Smooth muscle cell (in vitro differentiated cells): ENCODE results near the gene ERBB2. TPM values are rescaled to one million over a fixed set of nuclear protein-coding genes. Genes with fewer than 3 reads are reported as not detected.
"Not testable (repeated sequence)": the region's sequence is repeated elsewhere in the genome, so short reads cannot be mapped to it uniquely, and the experiment has no call there.

Experiments used
- DNase-seq: peaks from one replicate; lab custom pipeline; 2025; ENCODE audit not compliant: unreplicated experiment; lab: John Stamatoyannopoulos, UW
- H2AFZ ChIP-seq: fragments of 200-600 bp; sonication (generic); 2 replicates; pipeline ENCODE4 v1.6.0; 2016; ENCODE audit warnings: antibody characterized with exemption, low read depth, mild to moderate bottlenecking
- H3F3A ChIP-seq: fragments of 200-600 bp; sonication (generic); 2 replicates; pipeline ENCODE4 v1.6.0; 2017; ENCODE audit warnings: antibody characterized with exemption, low read depth
- H3K27ac ChIP-seq: fragments of 200-600 bp; sonication (generic); 2 replicates; pipeline ENCODE4 v1.5.1; 2016; ENCODE audit warnings: low read depth, mild to moderate bottlenecking
- H3K27me3 ChIP-seq: fragments of 200-600 bp; sonication (generic); 2 replicates; pipeline ENCODE4 v1.6.1; 2016; ENCODE audit warnings: low read depth, mild to moderate bottlenecking
- H3K36me3 ChIP-seq: fragments of 200-600 bp; sonication (generic); 2 replicates; pipeline ENCODE4 v1.5.1; 2016; ENCODE audit warnings: low read depth
- H3K4me1 ChIP-seq: fragments of 200-600 bp; sonication (generic); 2 replicates; pipeline ENCODE4 v1.5.1; 2016; ENCODE audit warnings: low read depth
- H3K4me2 ChIP-seq: fragments of 200-600 bp; sonication (generic); 2 replicates; pipeline ENCODE4 v1.6.0; 2016; ENCODE audit warnings: mild to moderate bottlenecking
- H3K4me3 ChIP-seq: fragments of 200-600 bp; sonication (generic); 2 replicates; pipeline ENCODE4 v1.5.1; 2016; ENCODE audit warnings: mild to moderate bottlenecking
- H3K79me2 ChIP-seq: fragments of 200-600 bp; sonication (generic); 2 replicates; pipeline ENCODE4 v1.6.0; 2016; ENCODE audit warnings: low read depth, mild to moderate bottlenecking
- H3K9ac ChIP-seq: fragments of 200-600 bp; sonication (generic); 2 replicates; pipeline ENCODE4 v1.6.0; 2016; ENCODE audit warnings: low read depth
- H3K9me3 ChIP-seq: fragments of 200-600 bp; sonication (generic); replicated peaks from 2 replicates; pipeline ENCODE4 v1.5.1; 2016; ENCODE audit warnings: low read depth
- H4K20me1 ChIP-seq: fragments of 200-600 bp; sonication (generic); 2 replicates; pipeline ENCODE4 v1.6.0; 2016; ENCODE audit warnings: low read depth
- WGBS: methylation state at CpG from one replicate; pipeline ENCODE4 v1.1.7; 2016; ENCODE audit warnings: low lambda C conversion rate; 5-methylcytosine and 5-hydroxymethylcytosine counted together
- polyA plus RNA-seq: library from polyadenylated mRNA; unstranded; fragments of >200 nt; fragmentation: Nextera tagmentation; extraction: Ambion mirVana; gene quantifications from 2 replicates; pipeline ENCODE4 v1.2.1, GENCODE V29; 2016
- total RNA-seq: library from RNA; depleted of rRNA; stranded (reverse); fragments of >200 nt; gene quantifications from 2 replicates; pipeline ENCODE4 v1.2.3, GENCODE V29; 2014
- TF ChIP-seq, protein P1 (sequence below): fragments of 200-600 bp; sonication (generic); IDR thresholded peaks from 2 replicates; pipeline ENCODE4 v1.5.1; 2017; ENCODE audit warnings: borderline replicate concordance, mild to moderate bottlenecking, antibody characterized with exemption; ENCODE audit not compliant: insufficient read depth, poor library complexity, severe bottlenecking

Gene ERBB2
- total and polyA plus RNA-seq, 2 experiments from 2014 or later, result 49.4 to 53.6 TPM

- Histone ChIP-seq H3K4me1 (no peaks in the 10 kb centered on the region), H4K20me1 (no peaks in the 10 kb centered on the region)
Measured at GRCh38 chr17:39746145-39746461, 46.2 kb downstream of the ERBB2 start.

DNA sequence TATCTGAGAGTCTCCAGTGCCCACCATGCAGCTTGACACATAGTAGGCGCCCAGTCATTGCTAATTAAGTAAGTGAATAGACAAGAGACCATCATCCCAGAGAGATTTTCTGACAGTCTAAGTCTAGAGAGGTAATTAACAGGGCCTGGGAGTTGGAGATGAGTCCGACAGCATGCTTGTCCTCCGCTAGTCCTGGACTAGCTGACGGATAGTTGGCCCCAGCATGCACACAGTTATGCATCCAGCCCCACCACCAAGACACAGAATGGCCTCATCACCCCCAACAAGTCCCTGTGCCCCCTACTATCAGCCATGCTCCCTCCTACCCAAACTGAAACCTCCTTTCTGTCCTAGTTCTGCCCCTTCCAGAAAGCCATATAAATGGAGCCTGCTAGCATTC is 47.9 kb downstream of the ERBB2 start:
- no peak overlapping the region for H3K4me3 ChIP-seq
- H2AFZ ChIP-seq, result no peak overlapping the region
- no peak for DNase-seq
- H3K27ac ChIP-seq, result no peak overlapping the region
- no peaks in the 10 kb centered on the region for H3K4me1 ChIP-seq
- H3K36me3 ChIP-seq, result no peaks in the 10 kb centered on the region
- H3K27me3 ChIP-seq, result no peaks in the 10 kb centered on the region
- H3K9me3 ChIP-seq, result no peaks in the 10 kb centered on the region
- H3K4me2 ChIP-seq, result no peak overlapping the region
- H3F3A ChIP-seq, result peaks cover 1% of the 10 kb centered on the region
- no peak overlapping the region for H3K9ac ChIP-seq
- H4K20me1 ChIP-seq, result no peaks in the 10 kb centered on the region
- TF ChIP-seq, protein P1, sequence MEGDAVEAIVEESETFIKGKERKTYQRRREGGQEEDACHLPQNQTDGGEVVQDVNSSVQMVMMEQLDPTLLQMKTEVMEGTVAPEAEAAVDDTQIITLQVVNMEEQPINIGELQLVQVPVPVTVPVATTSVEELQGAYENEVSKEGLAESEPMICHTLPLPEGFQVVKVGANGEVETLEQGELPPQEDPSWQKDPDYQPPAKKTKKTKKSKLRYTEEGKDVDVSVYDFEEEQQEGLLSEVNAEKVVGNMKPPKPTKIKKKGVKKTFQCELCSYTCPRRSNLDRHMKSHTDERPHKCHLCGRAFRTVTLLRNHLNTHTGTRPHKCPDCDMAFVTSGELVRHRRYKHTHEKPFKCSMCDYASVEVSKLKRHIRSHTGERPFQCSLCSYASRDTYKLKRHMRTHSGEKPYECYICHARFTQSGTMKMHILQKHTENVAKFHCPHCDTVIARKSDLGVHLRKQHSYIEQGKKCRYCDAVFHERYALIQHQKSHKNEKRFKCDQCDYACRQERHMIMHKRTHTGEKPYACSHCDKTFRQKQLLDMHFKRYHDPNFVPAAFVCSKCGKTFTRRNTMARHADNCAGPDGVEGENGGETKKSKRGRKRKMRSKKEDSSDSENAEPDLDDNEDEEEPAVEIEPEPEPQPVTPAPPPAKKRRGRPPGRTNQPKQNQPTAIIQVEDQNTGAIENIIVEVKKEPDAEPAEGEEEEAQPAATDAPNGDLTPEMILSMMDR, result no peak
- WGBS, result 88% methylated on average over 4 of the region's 4 CpGs
- no peaks in the 10 kb centered on the region for H3K79me2 ChIP-seq

More at GRCh38 chr17:39746145-39746461, 46.2 kb downstream of the ERBB2 start:
- no peak overlapping the region for H3K9ac ChIP-seq
- H3K36me3 ChIP-seq, result no peaks in the 10 kb centered on the region
- 93% methylated on average over 7 of the region's 7 CpGs for WGBS
- TF ChIP-seq, protein P1, result no peak
- no peaks in the 10 kb centered on the region for H3F3A ChIP-seq
- H2AFZ ChIP-seq, result no peak overlapping the region
- no peak overlapping the region for H3K27ac ChIP-seq
- no peaks in the 10 kb centered on the region for H3K9me3 ChIP-seq
- no peaks in the 10 kb centered on the region for H3K27me3 ChIP-seq
- DNase-seq, result no peak
- no peak overlapping the region for H3K4me2 ChIP-seq
- H3K4me3 ChIP-seq, result no peak overlapping the region
- H3K79me2 ChIP-seq, result no peaks in the 10 kb centered on the region

DNA sequence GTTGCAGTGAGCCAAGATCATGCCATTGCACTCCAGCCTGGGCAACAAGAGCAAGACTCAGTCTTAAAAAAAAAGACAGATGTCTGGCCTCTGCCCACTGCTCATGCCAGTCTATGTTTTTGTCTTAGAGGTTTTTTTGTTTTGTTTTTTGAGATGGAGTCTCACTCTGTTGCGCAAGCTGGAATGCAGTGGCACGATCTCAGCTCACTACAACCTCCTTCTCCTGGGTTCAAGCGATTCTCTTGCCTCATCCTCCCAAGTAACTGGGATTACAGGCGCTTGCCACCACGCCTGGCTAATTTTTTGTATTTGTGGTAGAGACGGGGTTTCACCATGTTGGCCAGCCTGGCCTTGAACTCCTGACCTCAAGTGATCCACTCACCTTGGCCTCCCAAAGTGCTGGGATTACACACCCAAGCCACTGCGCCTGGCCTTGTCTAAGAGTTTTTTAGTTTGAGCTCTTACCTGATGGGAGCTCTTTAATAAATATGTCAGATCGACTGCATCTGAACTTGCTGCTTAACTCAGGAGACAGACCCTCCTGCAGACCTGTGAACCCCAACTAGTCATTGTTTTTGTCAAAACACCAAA is 48.7 kb downstream of the ERBB2 start:
- H3K27me3 ChIP-seq, H3K4me2 ChIP-seq, H3K79me2 ChIP-seq, DNase-seq, H3K9ac ChIP-seq, H3K4me3 ChIP-seq, H2AFZ ChIP-seq, H3K4me1 ChIP-seq, H3K36me3 ChIP-seq, H3K27ac ChIP-seq, H3F3A ChIP-seq, H3K9me3 ChIP-seq, H4K20me1 ChIP-seq: not testable (repeated sequence)
- WGBS, result 92% methylated on average over 8 of the region's 8 CpGs

GRCh38 chr17:39750131-39751015 is 50.5 kb downstream of the ERBB2 start:
- H3K4me1 ChIP-seq, result peaks cover 10% of the 10 kb centered on the region
- H3K27ac ChIP-seq, result no peak overlapping the region
- H3K79me2 ChIP-seq, result no peaks in the 10 kb centered on the region
- H3K4me2 ChIP-seq, result no peak overlapping the region
- H3K4me3 ChIP-seq, result no peak overlapping the region
- TF ChIP-seq, protein P1, result no peak
- H3K36me3 ChIP-seq, result no peaks in the 10 kb centered on the region
- no peaks in the 10 kb centered on the region for H3K27me3 ChIP-seq
- H3K9ac ChIP-seq, result no peak overlapping the region
- no peak for DNase-seq
- no peaks in the 10 kb centered on the region for H3K9me3 ChIP-seq
- 83% methylated on average over 9 of the region's 9 CpGs for WGBS
- H4K20me1 ChIP-seq, result no peaks in the 10 kb centered on the region
- H2AFZ ChIP-seq, result no peak overlapping the region
- peaks cover 10% of the 10 kb centered on the region for H3F3A ChIP-seq
